Spleen (tissue), 11 donors: Measurements from ENCODE around the gene NGEF. TPM values are rescaled to one million over a fixed set of nuclear protein-coding genes. Genes with fewer than 3 reads are reported as not detected.

Source experiments
- DNase-seq: peaks from one replicate; pipeline ENCODE4 v3.0.0-alpha.2; 2020
- H3K27ac ChIP-seq, 8 donors: fragments of 200-600 bp; sonication (generic) in 7 of 8; 1 replicate in 4 of 8; 2 replicates in 4 of 8; pipeline versions ENCODE4 v1.5.0 to v1.8.0; 2016 to 2021; ENCODE audit warnings: inconsistent platforms in 4 of 8, mild to moderate bottlenecking in 4 of 8, moderate library complexity in 1 of 8
- H3K27me3 ChIP-seq, 7 donors: fragments of 200-600 bp; sonication (generic) in 6 of 7; replicated peaks in 1 of 7; 1 replicate in 4 of 7; 2 replicates in 3 of 7; pipeline versions ENCODE4 v1.5.0 to v1.8.0; 2016 to 2021; ENCODE audit warnings: inconsistent platforms in 3 of 7, mild to moderate bottlenecking in 1 of 7
- H3K36me3 ChIP-seq, 6 donors: fragments of 200-600 bp; sonication (generic) in 5 of 6; 1 replicate in 4 of 6; 2 replicates in 2 of 6; pipeline versions ENCODE4 v1.5.0 to v1.8.0; 2016 to 2021; ENCODE audit warnings: inconsistent platforms in 2 of 6
- H3K4me1 ChIP-seq, 6 donors: fragments of 200-600 bp; sonication (generic) in 5 of 6; 1 replicate in 3 of 6; 2 replicates in 3 of 6; pipeline versions ENCODE4 v1.5.0 to v1.8.0; 2016 to 2021; ENCODE audit warnings: inconsistent platforms in 3 of 6
- H3K4me3 ChIP-seq, 8 donors: fragments of 200-600 bp; sonication (generic) in 7 of 8; 1 replicate in 4 of 8; 2 replicates in 4 of 8; pipeline versions ENCODE4 v1.5.0 to v1.8.0; 2016 to 2021; ENCODE audit warnings: inconsistent platforms in 4 of 8, mild to moderate bottlenecking in 4 of 8, moderate library complexity in 2 of 8
- H3K9me3 ChIP-seq, 8 donors: fragments of 200-600 bp; sonication (generic) in 7 of 8; 1 replicate in 4 of 8; 2 replicates in 4 of 8; pipeline versions ENCODE4 v1.5.0 to v1.8.0; 2016 to 2021; ENCODE audit warnings: inconsistent platforms in 4 of 8
- POLR2A ChIP-seq, 3 donors: fragments of 450-650 bp; IDR thresholded peaks; one replicate each; pipeline ENCODE4 v1.5.1; 2017; ENCODE audit warnings: antibody characterized with exemption in 3 of 3, mild to moderate bottlenecking in 1 of 3
- POLR2AphosphoS5 ChIP-seq, 3 donors: sonication (generic); formaldehyde crosslinking; IDR thresholded peaks; one replicate each; pipeline ENCODE4 v1.5.1; 2017; ENCODE audit warnings: antibody characterized with exemption in 3 of 3
- WGBS, 5 donors: extraction: QIAGEN DNeasy Blood & Tissue Kit in 3 of 5; methylation state at CpG; one replicate each; pipeline versions ENCODE4 v1.1.5 to v1.1.7; 2013 to 2018; 5-methylcytosine and 5-hydroxymethylcytosine counted together
- intact Hi-C: fragments of 100-400 bp; cut with DNase I; formaldehyde crosslinking; loops from one replicate; pipeline ENCODE4 v1.15.0; 2023; ENCODE audit warnings: low total_unique reads
- polyA plus RNA-seq, 3 donors: library from polyadenylated mRNA; stranded (reverse); fragments of 200-250 nt; gene quantifications; one replicate each; pipeline ENCODE4 v1.2.1, GENCODE V29; 2013
- total RNA-seq, 7 donors: library from RNA; depleted of rRNA in 3 of 7; stranded (reverse); fragments of >200 nt in 3 of 7; fragmentation: NEBNext Ultra II Directional in 4 of 7; extraction: Animal tissue kit (Norgen Biotek cat#: 25700) in 4 of 7; gene quantifications; one replicate each; pipeline versions ENCODE4 v1.1.0 to v1.2.1, GENCODE V29; 2016 to 2021
- TF ChIP-seq, protein P1 (sequence below), 11 experiments: fragments of 200-600 bp in 7 of 11; fragments of 450-650 bp in 4 of 11; sonication (generic) in 4 of 11; IDR thresholded peaks in 8 of 11; conservative IDR thresholded peaks in 3 of 11; 1 replicate in 7 of 11; 2 replicates in 4 of 11; pipeline versions ENCODE4 v1.4.0 to v1.8.0; 2016 to 2021; ENCODE audit warnings: antibody characterized with exemption in 11 of 11, inconsistent platforms in 4 of 11, mild to moderate bottlenecking in 1 of 11
- donor health status: healthy with polysubstance abuse.
- donor health status: DM: no; HTN: no; CAD: no; lungs with moderate emphysema.
- donor health status: DM: no; HTN: no; CAD: no.
- donor health status: Bipolar disorder and iron deficiency.
- donor health status: healthy.
- donor health status: DM: no; HTN: no; CAD: no.
- donor health status: DM: yes; HTN: yes; CAD: no.

NGEF gene
- total and polyA plus RNA-seq, 10 donors, result 0.23 to 0.79 (median 0.43) TPM; not detected in 5

DNA sequence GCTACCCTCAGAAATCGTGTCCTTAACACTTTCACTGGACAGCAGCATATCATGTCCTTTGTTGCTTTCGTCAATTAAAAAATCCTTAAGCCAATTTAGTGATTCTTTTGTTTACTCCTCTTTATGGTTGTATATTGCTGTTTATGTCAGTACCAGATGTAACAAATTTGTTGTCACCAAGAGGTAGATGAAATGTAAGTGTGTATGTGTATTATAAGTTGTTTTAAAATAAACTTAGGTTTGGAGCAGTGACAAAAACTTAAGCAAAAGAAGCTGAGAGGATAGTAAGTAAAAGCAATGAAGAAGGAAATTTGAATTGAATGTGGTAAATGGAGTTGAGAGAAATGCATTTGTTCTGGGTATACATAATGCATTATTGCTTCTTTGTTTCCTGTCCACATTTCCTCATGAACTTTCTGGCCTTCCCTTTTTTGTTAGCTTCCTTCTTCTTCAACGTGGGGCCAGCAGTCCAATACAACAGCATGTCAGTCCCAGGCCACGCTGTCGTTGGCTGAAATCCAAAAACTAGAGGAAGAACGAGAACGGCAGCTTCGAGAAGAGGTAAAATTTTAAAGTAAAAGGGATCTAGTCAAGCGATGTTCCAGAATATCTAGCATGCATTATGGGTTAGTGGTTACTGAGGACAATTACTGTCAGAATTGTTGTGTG is 173.5 kb downstream of the NGEF start:
- Histone ChIP-seq H3K9me3 (no peaks in the 10 kb centered on the region), H3K36me3 (peaks cover 0 to 94% (median 58%) of the 10 kb centered on the region in 6 donors), H3K4me3 (peak overlapping the region in 1 of 8 donors; percentile 32), H3K4me1 (peaks cover 18 to 46% (median 33%) of the 10 kb centered on the region in 6 donors), H3K27ac (peak overlapping the region in 7 of 8 donors; percentile 49 to 84 (median 76)), H3K27me3 (no peaks in the 10 kb centered on the region)
- peak in 1 of 3 donors; percentile 79 for TF ChIP-seq POLR2AphosphoS5 (IDR thresholded peaks at IDR 0.05)
- TF ChIP-seq, protein P1, sequence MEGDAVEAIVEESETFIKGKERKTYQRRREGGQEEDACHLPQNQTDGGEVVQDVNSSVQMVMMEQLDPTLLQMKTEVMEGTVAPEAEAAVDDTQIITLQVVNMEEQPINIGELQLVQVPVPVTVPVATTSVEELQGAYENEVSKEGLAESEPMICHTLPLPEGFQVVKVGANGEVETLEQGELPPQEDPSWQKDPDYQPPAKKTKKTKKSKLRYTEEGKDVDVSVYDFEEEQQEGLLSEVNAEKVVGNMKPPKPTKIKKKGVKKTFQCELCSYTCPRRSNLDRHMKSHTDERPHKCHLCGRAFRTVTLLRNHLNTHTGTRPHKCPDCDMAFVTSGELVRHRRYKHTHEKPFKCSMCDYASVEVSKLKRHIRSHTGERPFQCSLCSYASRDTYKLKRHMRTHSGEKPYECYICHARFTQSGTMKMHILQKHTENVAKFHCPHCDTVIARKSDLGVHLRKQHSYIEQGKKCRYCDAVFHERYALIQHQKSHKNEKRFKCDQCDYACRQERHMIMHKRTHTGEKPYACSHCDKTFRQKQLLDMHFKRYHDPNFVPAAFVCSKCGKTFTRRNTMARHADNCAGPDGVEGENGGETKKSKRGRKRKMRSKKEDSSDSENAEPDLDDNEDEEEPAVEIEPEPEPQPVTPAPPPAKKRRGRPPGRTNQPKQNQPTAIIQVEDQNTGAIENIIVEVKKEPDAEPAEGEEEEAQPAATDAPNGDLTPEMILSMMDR (IDR thresholded peaks at IDR 0.05 in 8 of 11, conservative IDR thresholded peaks at IDR 0.05 in 3 of 11), result no peak
- no peak for TF ChIP-seq POLR2A (IDR thresholded peaks at IDR 0.05)
- intact Hi-C loops, result no loop called here
- no peak for DNase-seq
- WGBS, 5 donors, result 30 to 38% (median 31%) methylated on average over 9 of the region's 9 CpGs

DNA sequence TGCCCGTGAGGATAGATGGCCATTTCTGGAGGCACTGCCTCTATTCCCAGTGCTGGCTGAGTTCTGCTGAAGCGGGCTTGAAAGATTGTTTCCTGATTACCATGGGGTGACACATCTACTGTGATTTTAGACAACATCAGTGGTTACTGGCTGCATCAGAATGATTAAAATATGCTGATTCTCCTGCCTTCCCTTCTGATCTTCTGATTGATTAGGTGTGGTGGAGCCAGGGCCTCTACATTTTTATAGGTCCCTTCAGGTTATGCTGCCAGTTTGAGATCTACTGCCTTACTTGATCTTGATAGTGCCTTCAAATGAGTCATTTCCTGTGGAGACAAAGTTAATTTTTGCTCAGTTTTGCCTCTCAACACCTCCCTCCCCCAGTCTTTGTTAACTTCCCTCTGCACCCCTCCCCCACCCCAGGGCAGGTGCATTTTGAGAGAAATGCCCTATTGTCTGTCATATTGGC is 174.6 kb downstream of the NGEF start:
- intact Hi-C loops, result no loop called here

DNA sequence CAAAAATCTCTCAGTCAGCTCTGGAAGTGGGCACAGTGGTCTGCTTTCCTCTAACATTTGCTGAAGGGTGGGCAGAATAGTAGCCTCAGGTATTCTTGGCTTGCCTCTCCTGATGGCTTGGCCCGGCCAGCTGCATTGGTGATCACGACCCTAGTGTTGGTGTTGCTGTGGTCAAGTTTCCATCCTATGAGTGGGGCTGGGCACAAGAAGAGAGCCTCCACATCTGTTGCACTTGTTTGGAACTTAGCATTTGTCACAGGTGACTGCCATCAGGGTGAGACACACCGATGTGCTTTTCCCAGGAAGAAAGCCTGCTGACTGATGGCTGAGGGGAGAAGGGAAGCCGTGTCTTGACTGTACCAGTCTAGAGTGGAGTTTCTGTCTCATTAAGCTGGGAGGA is 176.1 kb downstream of the NGEF start:
- TF ChIP-seq, protein P1 (IDR thresholded peaks at IDR 0.05 in 8 of 11, conservative IDR thresholded peaks at IDR 0.05 in 3 of 11), result no peak
- TF ChIP-seq POLR2A (IDR thresholded peaks at IDR 0.05) (no peak), POLR2AphosphoS5 (IDR thresholded peaks at IDR 0.05) (no peak)
- Histone ChIP-seq H3K27me3 (no peaks in the 10 kb centered on the region), H3K4me3 (no peak overlapping the region), H3K9me3 (no peaks in the 10 kb centered on the region), H3K4me1 (peaks cover 18 to 46% (median 33%) of the 10 kb centered on the region in 6 donors), H3K27ac (peak overlapping the region in 3 of 8 donors; percentile 21 to 84 (median 76)), H3K36me3 (peaks cover 0 to 94% (median 67%) of the 10 kb centered on the region in 6 donors)
- intact Hi-C loops, result no loop called here
- DNase-seq, result no peak
- WGBS, 5 donors, result 87 to 94% (median 89%) methylated on average over 4 of the region's 4 CpGs

More for the DNA sequence above, 174.6 kb downstream of the NGEF start:
- TF ChIP-seq POLR2AphosphoS5 (IDR thresholded peaks at IDR 0.05), result no peak
- 36 to 48% (median 41%) methylated on average over 2 of the region's 2 CpGs for WGBS, 5 donors
- no peaks in the 10 kb centered on the region for H3K9me3 ChIP-seq
- H3K4me3 ChIP-seq, result peak overlapping the region in 1 of 8 donors; percentile 7
- peaks cover 0 to 94% (median 59%) of the 10 kb centered on the region in 6 donors for H3K36me3 ChIP-seq
- peak; percentile 84 for DNase-seq
- peak overlapping the region; percentile 23 to 84 (median 74) for H3K27ac ChIP-seq
- H3K27me3 ChIP-seq, result no peaks in the 10 kb centered on the region
- H3K4me1 ChIP-seq, result peaks cover 18 to 46% (median 33%) of the 10 kb centered on the region in 6 donors

DNA sequence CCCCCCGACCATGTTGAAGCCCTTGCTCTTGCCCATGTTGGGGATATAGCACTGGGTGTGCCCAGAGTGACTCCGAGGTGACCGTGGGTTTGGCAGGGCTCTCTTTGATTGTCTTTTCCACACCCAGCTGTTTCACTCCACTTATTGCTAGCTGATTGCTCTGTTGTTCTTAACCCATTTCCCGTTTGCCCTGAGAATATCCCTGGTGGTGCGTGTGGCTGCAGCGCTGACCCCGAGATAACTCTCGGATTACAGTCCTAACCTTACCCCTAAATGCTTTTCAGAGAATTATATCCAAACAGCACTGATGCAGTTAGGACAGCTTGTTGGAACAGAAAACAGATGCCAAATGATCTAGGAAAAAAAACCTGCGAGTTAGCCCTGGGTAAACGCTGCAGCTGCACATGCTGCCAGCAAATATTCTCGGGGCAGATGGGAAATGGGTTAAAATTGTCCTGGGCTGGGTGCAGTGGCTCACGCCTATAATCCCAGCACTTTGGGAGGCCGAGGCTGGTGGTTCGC is 177.3 kb downstream of the NGEF start:
- no peak for DNase-seq
- Histone ChIP-seq H3K4me3 (no peak overlapping the region), H3K4me1 (peaks cover 18 to 41% (median 33%) of the 10 kb centered on the region in 6 donors), H3K9me3 (no peaks in the 10 kb centered on the region), H3K27ac (no peak overlapping the region), H3K36me3 (peaks cover 0 to 94% (median 66%) of the 10 kb centered on the region in 6 donors), H3K27me3 (no peaks in the 10 kb centered on the region)
- intact Hi-C loops, result no loop called here
- WGBS, 5 donors, result 84 to 96% (median 92%) methylated on average over 14 of the region's 14 CpGs
- TF ChIP-seq, protein P1 (IDR thresholded peaks at IDR 0.05 in 8 of 11, conservative IDR thresholded peaks at IDR 0.05 in 3 of 11), result no peak
- TF ChIP-seq POLR2AphosphoS5 (IDR thresholded peaks at IDR 0.05) (no peak), POLR2A (IDR thresholded peaks at IDR 0.05) (no peak)
